A549 (cell line): Measurements from ENCODE around the gene CCN5. TPM values are rescaled to one million over a fixed set of nuclear protein-coding genes. Genes with fewer than 3 reads are reported as not detected.

ENCODE experiments used
- ATAC-seq, 2 experiments: fragments of 200-7000 bp in 1 of 2; fragments of >200 bp in 1 of 2; cut with Nextera tagmentation in 1 of 2; cut with Tn5 transposase in 1 of 2; 3 replicates each; pipeline versions ENCODE4 v1.8.0 to v1.9.1; 2018 to 2020; ENCODE audit warnings: mild to moderate bottlenecking in 1 of 2, moderate library complexity in 1 of 2
- CTCF ChIA-PET: fragments of 300-600 bp; sonication (Branson Sonifier 250); formaldehyde crosslinking; extraction: SDS; loops from one replicate; lab custom pipeline; 2021; ENCODE audit warnings: antibody characterized with exemption, inconsistent platforms; lab: Yijun Ruan, JAX
- POLR2A ChIA-PET: fragments of 350-600 bp; formaldehyde crosslinking; extraction: SDS; loops from one replicate; lab custom pipeline; 2021; ENCODE audit warnings: antibody characterized with exemption, inconsistent platforms; lab: Yijun Ruan, JAX
- DNase-seq, 2 experiments: peaks; one replicate each; pipeline versions ENCODE4 v3.0.0 to v3.0.0-alpha.2; 2011 to 2016; ENCODE audit warnings: low read depth in 1 of 2, low spot score in 1 of 2
- FAIRE-seq: peaks from 2 replicates; lab custom pipeline; 2011; peaks lifted over from hg19 to GRCh38; lab: Jason Lieb, UNC
- H3K27ac ChIP-seq, 2 experiments: fragments of >200 bp; sonication (Bioruptor Twin); formaldehyde crosslinking; 3 replicates each; pipeline ENCODE4 v1.5.1; 2016 to 2017
- H3K4me1 ChIP-seq: fragments of >200 bp; sonication (Bioruptor Twin); formaldehyde crosslinking; 3 replicates; pipeline ENCODE4 v1.6.1; 2016
- H3K4me2 ChIP-seq: fragments of >200 bp; sonication (Bioruptor Twin); formaldehyde crosslinking; 3 replicates; pipeline ENCODE4 v1.6.1; 2016
- H3K4me3 ChIP-seq: fragments of >200 bp; sonication (Bioruptor Twin); formaldehyde crosslinking; 3 replicates; pipeline ENCODE4 v1.5.1; 2016
- H3K9me3 ChIP-seq: fragments of >200 bp; sonication (Bioruptor Twin); formaldehyde crosslinking; 3 replicates; pipeline ENCODE4 v1.6.1; 2016
- BCL3 ChIP-seq: fragments of >200 bp; sonication (Bioruptor Twin); formaldehyde crosslinking; IDR thresholded peaks from 3 replicates; pipeline ENCODE4 v1.6.1; 2016
- CBX2 ChIP-seq: fragments of 200-600 bp; sonication (generic); IDR thresholded peaks from 2 replicates; pipeline ENCODE4 v1.6.1; 2016; ENCODE audit warnings: low read depth, mild to moderate bottlenecking, borderline replicate concordance
- CHD2 ChIP-seq: fragments of 150-350 bp; IDR thresholded peaks from 2 replicates; pipeline ENCODE4 v1.6.1; 2014; ENCODE audit warnings: low read length; ENCODE audit not compliant: partially characterized antibody
- ELK1 ChIP-seq: fragments of 150-350 bp; IDR thresholded peaks from 2 replicates; pipeline ENCODE4 v1.6.1; 2014; ENCODE audit warnings: low read depth, mild to moderate bottlenecking, low read length
- FOSL2 ChIP-seq, 2 experiments: fragments of 450-650 bp in 1 of 2; fragments of >200 bp in 1 of 2; sonication (Bioruptor Twin) in 1 of 2; formaldehyde crosslinking; IDR thresholded peaks; 2 replicates each; pipeline versions ENCODE4 v1.5.0 to v1.6.1; 2016 to 2020; ENCODE audit warnings: mild to moderate bottlenecking in 1 of 2, moderate library complexity in 1 of 2
- FOXS1 ChIP-seq: fragments of 250-450 bp; sonication (Bioruptor Pico); IDR thresholded peaks from 2 replicates; pipeline ENCODE4 v1.5.0; 2020; ENCODE audit warnings: mild to moderate bottlenecking, moderate library complexity
- HEYL ChIP-seq: fragments of 250-450 bp; sonication (Bioruptor Pico); IDR thresholded peaks from 2 replicates; pipeline ENCODE4 v1.8.0; 2021; ENCODE audit warnings: mild to moderate bottlenecking, moderate library complexity
- HOXB13 ChIP-seq: fragments of 250-450 bp; sonication (Bioruptor Pico); IDR thresholded peaks from 2 replicates; pipeline ENCODE4 v1.5.0; 2020; ENCODE audit warnings: low read depth, mild to moderate bottlenecking, moderate library complexity
- KDM5A ChIP-seq: fragments of 200-600 bp; sonication (generic); IDR thresholded peaks from 2 replicates; pipeline ENCODE4 v1.6.1; 2016; ENCODE audit warnings: antibody characterized with exemption, mild to moderate bottlenecking
- MAFK ChIP-seq: fragments of 450-650 bp; IDR thresholded peaks from 2 replicates; pipeline ENCODE4 v1.6.1; 2014; ENCODE audit not compliant: partially characterized antibody
- MAX ChIP-seq: IDR thresholded peaks from 2 replicates; pipeline ENCODE4 v1.6.1; 2012
- MAZ ChIP-seq: fragments of 150-350 bp; IDR thresholded peaks from 2 replicates; pipeline ENCODE4 v1.6.1; 2014; ENCODE audit warnings: antibody characterized with exemption, low read depth, low read length, borderline replicate concordance
- MYC ChIP-seq: IDR thresholded peaks from 2 replicates; pipeline ENCODE4 v1.6.1; 2012; ENCODE audit warnings: mild to moderate bottlenecking, inconsistent platforms, low read length, improper control_type of control experiment, borderline replicate concordance
- NR3C1 ChIP-seq: fragments of >200 bp; sonication (Bioruptor Twin); formaldehyde crosslinking; IDR thresholded peaks from 3 replicates; pipeline ENCODE4 v1.6.1; 2017
- PHF8 ChIP-seq: fragments of 200-600 bp; sonication (generic); IDR thresholded peaks from 2 replicates; pipeline ENCODE4 v1.6.1; 2016; ENCODE audit warnings: low read depth, mild to moderate bottlenecking, antibody characterized with exemption, moderate library complexity, borderline replicate concordance
- POLR2A ChIP-seq: IDR thresholded peaks from 2 replicates; pipeline ENCODE4 v1.6.1; 2012; ENCODE audit warnings: mild to moderate bottlenecking, low read length
- RAD21 ChIP-seq, 2 experiments: fragments of >200 bp in 1 of 2; sonication (Bioruptor Twin) in 1 of 2; formaldehyde crosslinking in 1 of 2; IDR thresholded peaks in 1 of 2; conservative IDR thresholded peaks in 1 of 2; 2 replicates in 1 of 2; 3 replicates in 1 of 2; pipeline ENCODE4 v1.6.1; 2012 to 2018; ENCODE audit warnings: inconsistent platforms in 1 of 2
- RARB ChIP-seq: fragments of 250-450 bp; sonication (Bioruptor Pico); IDR thresholded peaks from 2 replicates; pipeline ENCODE4 v1.8.0; 2021; ENCODE audit warnings: mild to moderate bottlenecking, moderate library complexity
- RFX5 ChIP-seq: fragments of 450-650 bp; IDR thresholded peaks from 2 replicates; pipeline ENCODE4 v1.7.1; 2014; ENCODE audit warnings: antibody characterized with exemption, mild to moderate bottlenecking, moderate library complexity
- RNF2 ChIP-seq: fragments of 200-600 bp; sonication (generic); IDR thresholded peaks from 2 replicates; pipeline ENCODE4 v1.6.1; 2016; ENCODE audit warnings: low read depth, mild to moderate bottlenecking, antibody characterized with exemption, moderate library complexity, borderline replicate concordance
- SMC3 ChIP-seq: fragments of >200 bp; sonication (Bioruptor Twin); formaldehyde crosslinking; IDR thresholded peaks from 3 replicates; pipeline ENCODE4 v1.6.1; 2018; ENCODE audit warnings: inconsistent platforms
- SREBF2 ChIP-seq: fragments of 450-650 bp; IDR thresholded peaks from 2 replicates; pipeline ENCODE4 v1.6.1; 2014; ENCODE audit warnings: mild to moderate bottlenecking, moderate library complexity
- USF2 ChIP-seq: fragments of 450-650 bp; IDR thresholded peaks from 2 replicates; pipeline ENCODE4 v1.6.1; 2014; ENCODE audit warnings: antibody characterized with exemption
- WGBS: methylation state at CpG from one replicate; pipeline ENCODE4 v1.1.6; 2017; ENCODE audit errors: missing lambda C conversion rate; 5-methylcytosine and 5-hydroxymethylcytosine counted together
- polyA plus RNA-seq, 4 experiments: library from polyadenylated mRNA; depleted of rRNA in 3 of 4; stranded (reverse); fragments of >200 nt; fragmentation: RNase III in 1 of 4; extraction: RNeasy Plus Mini Kit Qiagen cat#74134 plus additional on column Dnase treatment in 1 of 4; gene quantifications; 2 replicates in 3 of 4; 3 replicates in 1 of 4; pipeline ENCODE4 v1.2.3, GENCODE V29; 2011 to 2017

Gene CCN5
- polyA plus RNA-seq, 2 of the 4 experiments (the other 2 are of a cell fraction): 9.9 to 11.1 TPM

GRCh38 chr20:44678242-44678641 lies 36.9 kb upstream of the CCN5 start:
- Histone ChIP-seq H3K4me1 (peaks cover 9% of the 10 kb centered on the region), H3K9me3 (no peaks in the 10 kb centered on the region), H3K27ac (peak overlapping the region; percentile 71 to 85), H3K4me3 (no peak overlapping the region), H3K4me2 (no peak overlapping the region)
- FAIRE-seq (no peak), DNase-seq (no peak), ATAC-seq (peak in 1 of 2 experiments; percentile 52; a peak in 3 of 6 replicates)
- 6% methylated on average over 2 of the region's 2 CpGs for WGBS
- CTCF ChIA-PET: interaction anchor here (0.7 to 11.0 kb wide), 2 partner anchors 46 to 180 kb away, joined by 3 to 525 read pairs; partner anchors contain the start of gene CCN5
- TF ChIP-seq PHF8 (no peak), ELK1 (no peak), NR3C1 (no peak), HOXB13 (no peak), SMC3 (no peak), MAFK (no peak), BCL3 (no peak), FOXS1 (no peak), RARB (no peak), KDM5A (no peak), MYC (no peak), RAD21 (conservative IDR thresholded peaks at IDR 0.05 in 1 of 2, IDR thresholded peaks at IDR 0.05 in 1 of 2) (no peak)
- POLR2A ChIA-PET: no interaction called here

- ChIA-PET CTCF (interaction anchor here (1.1 to 11.0 kb wide), 3 partner anchors 15 to 462 kb away, joined by 4 to 525 read pairs (median 5); partner anchors contain the start of gene CCN5), POLR2A (no interaction called here)
- no peak for DNase-seq
- H3K27ac ChIP-seq: peak overlapping the region; percentile 71 to 85; a peak in 4 of 6 replicates
- peaks cover 14% of the 10 kb centered on the region for H3K4me1 ChIP-seq
- no peak for FAIRE-seq
- TF ChIP-seq RARB (no peak), FOSL2 (IDR thresholded peaks at IDR 0.05) (no peak), FOSL2 (CRISPR knock-in tag; IDR thresholded peaks at IDR 0.05) (no peak), MAX (no peak), CHD2 (no peak), USF2 (no peak), RNF2 (no peak), POLR2A (no peak), RFX5 (no peak), HEYL (CRISPR knock-in tag) (no peak), CBX2 (no peak), SREBF2 (no peak), MAZ (no peak)
- ATAC-seq: no peak
- H3K4me2 ChIP-seq: no peak overlapping the region
- no peaks in the 10 kb centered on the region for H3K9me3 ChIP-seq
- 94% methylated on average over 12 of the region's 12 CpGs for WGBS
- H3K4me3 ChIP-seq: no peak overlapping the region
Observed at GRCh38 chr20:44678990-44679611, 36.1 kb upstream of the CCN5 start.
